HG03457 (cell line): ENCODE results near the gene HMGCS1.
"Not testable (repeated sequence)": the region's sequence is repeated elsewhere in the genome, so short reads cannot be mapped to it uniquely, and the experiment has no call there.

ENCODE experiments used
- ATAC-seq: cut with Tn5 transposase; IDR thresholded peaks from one replicate; pipeline ENCODE4 v1.9.1; 2021; ENCODE audit warnings: moderate number of reproducible peaks; ENCODE audit not compliant: unreplicated experiment

HMGCS1 gene

GRCh38 chr5:43313854-43314457 is 744 bp upstream of the HMGCS1 start:
- no peak for ATAC-seq

GRCh38 chr5:43312699-43313034 is 545 bp downstream of the HMGCS1 start:
- ATAC-seq = peak; percentile 0

GRCh38 chr5:43312076-43312661 is 1.0 kb downstream of the HMGCS1 start:
- ATAC-seq = no peak

- ATAC-seq = no peak
Measured at GRCh38 chr5:43309637-43310036, 3.6 kb downstream of the HMGCS1 start.

- ATAC-seq = no peak
Measured at GRCh38 chr5:43309122-43309521, 4.1 kb downstream of the HMGCS1 start.

GRCh38 chr5:43306954-43307353 is 6.3 kb downstream of the HMGCS1 start:
- ATAC-seq = not testable (repeated sequence)

- ATAC-seq = no peak
Measured at GRCh38 chr5:43305948-43306565, 7.2 kb downstream of the HMGCS1 start.

- no peak for ATAC-seq
Measured at GRCh38 chr5:43304525-43304924, 8.7 kb downstream of the HMGCS1 start.

- ATAC-seq = no peak
Measured at GRCh38 chr5:43303242-43303641, 10.0 kb downstream of the HMGCS1 start.

- ATAC-seq = no peak
Measured at GRCh38 chr5:43302481-43302880, 10.7 kb downstream of the HMGCS1 start.

- ATAC-seq = no peak
Measured at GRCh38 chr5:43301653-43302091, 11.5 kb downstream of the HMGCS1 start.

- no peak for ATAC-seq
Measured at GRCh38 chr5:43300112-43300511, 13.1 kb downstream of the HMGCS1 start.

GRCh38 chr5:43298443-43298842 is 14.8 kb downstream of the HMGCS1 start:
- ATAC-seq = no peak

- no peak for ATAC-seq
Measured at GRCh38 chr5:43296835-43297234, 16.4 kb downstream of the HMGCS1 start.

GRCh38 chr5:43295202-43295601 is 18.0 kb downstream of the HMGCS1 start:
- no peak for ATAC-seq

- no peak for ATAC-seq
Measured at GRCh38 chr5:43294226-43294625, 19.0 kb downstream of the HMGCS1 start.

- no peak for ATAC-seq
Measured at GRCh38 chr5:43290726-43291125, 22.5 kb downstream of the HMGCS1 start.

- no peak for ATAC-seq
Measured at GRCh38 chr5:43288269-43288831, 24.9 kb downstream of the HMGCS1 start.

GRCh38 chr5:43287493-43287892 is 25.7 kb downstream of the HMGCS1 start:
- no peak for ATAC-seq

GRCh38 chr5:43286623-43287022 is 26.6 kb downstream of the HMGCS1 start:
- no peak for ATAC-seq

GRCh38 chr5:43281840-43282658 is 31.2 kb downstream of the HMGCS1 start:
- ATAC-seq = no peak
